Gastroesophageal sphincter (tissue), 3 donors: ENCODE results near the gene SLC9A5.

Source experiments
- EP300 ChIP-seq: sonication (generic); formaldehyde crosslinking; IDR thresholded peaks from one replicate; pipeline ENCODE4 v1.6.1; 2017; ENCODE audit warnings: antibody characterized with exemption, mild to moderate bottlenecking
- TF ChIP-seq, protein P1 (sequence below), 4 experiments: fragments of 200-600 bp in 2 of 4; fragments of 450-650 bp in 2 of 4; sonication (generic) in 1 of 4; IDR thresholded peaks; one replicate each; pipeline ENCODE4 v1.5.1; 2017 to 2019; ENCODE audit warnings: antibody characterized with exemption in 4 of 4, mild to moderate bottlenecking in 2 of 4, moderate library complexity in 2 of 4

DNA sequence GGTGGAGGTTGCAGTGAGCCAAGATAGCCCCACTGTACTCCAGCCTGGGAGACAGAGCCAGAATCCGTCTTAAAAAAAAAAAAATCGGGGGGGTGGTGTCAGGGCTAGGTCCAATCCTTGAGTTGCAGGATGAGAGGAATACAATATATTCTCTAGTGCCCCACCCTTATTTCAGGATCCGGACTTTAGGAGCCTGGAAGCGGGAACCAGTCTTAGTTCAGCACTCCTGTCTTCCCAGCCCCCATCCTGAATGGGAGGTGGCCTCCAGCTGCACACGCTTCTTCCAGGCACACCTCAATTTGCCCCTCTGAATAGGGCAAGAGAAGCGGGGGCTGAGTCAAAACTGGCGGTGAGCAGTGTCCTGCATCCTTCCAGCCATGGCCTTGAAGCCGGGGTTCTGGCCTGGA is 3.1 kb upstream of the SLC9A5 start:
- TF ChIP-seq, protein P1, sequence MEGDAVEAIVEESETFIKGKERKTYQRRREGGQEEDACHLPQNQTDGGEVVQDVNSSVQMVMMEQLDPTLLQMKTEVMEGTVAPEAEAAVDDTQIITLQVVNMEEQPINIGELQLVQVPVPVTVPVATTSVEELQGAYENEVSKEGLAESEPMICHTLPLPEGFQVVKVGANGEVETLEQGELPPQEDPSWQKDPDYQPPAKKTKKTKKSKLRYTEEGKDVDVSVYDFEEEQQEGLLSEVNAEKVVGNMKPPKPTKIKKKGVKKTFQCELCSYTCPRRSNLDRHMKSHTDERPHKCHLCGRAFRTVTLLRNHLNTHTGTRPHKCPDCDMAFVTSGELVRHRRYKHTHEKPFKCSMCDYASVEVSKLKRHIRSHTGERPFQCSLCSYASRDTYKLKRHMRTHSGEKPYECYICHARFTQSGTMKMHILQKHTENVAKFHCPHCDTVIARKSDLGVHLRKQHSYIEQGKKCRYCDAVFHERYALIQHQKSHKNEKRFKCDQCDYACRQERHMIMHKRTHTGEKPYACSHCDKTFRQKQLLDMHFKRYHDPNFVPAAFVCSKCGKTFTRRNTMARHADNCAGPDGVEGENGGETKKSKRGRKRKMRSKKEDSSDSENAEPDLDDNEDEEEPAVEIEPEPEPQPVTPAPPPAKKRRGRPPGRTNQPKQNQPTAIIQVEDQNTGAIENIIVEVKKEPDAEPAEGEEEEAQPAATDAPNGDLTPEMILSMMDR (IDR thresholded peaks at IDR 0.05), result no peak
- TF ChIP-seq EP300, result no peak
